GM12865 (cell line): ENCODE measurements around the gene RPN2.
"Not testable (repeated sequence)": the region's sequence is repeated elsewhere in the genome, so short reads cannot be mapped to it uniquely, and the experiment has no call there.

ENCODE experiments used
- DNase-seq: peaks from one replicate; pipeline ENCODE4 v3.0.0; 2010; ENCODE audit warnings: low read depth
- H3K4me3 ChIP-seq: 2 replicates; pipeline ENCODE4 v1.5.1; 2011; ENCODE audit warnings: mild to moderate bottlenecking, low read depth, low read length, control low read depth
- TF ChIP-seq, protein P1 (sequence below): IDR thresholded peaks from 2 replicates; pipeline ENCODE4 v1.5.1; 2011; ENCODE audit warnings: low read length, control low read depth, low read depth, inconsistent platforms; ENCODE audit not compliant: insufficient read depth; ENCODE audit errors: missing control alignments

RPN2 gene

DNA sequence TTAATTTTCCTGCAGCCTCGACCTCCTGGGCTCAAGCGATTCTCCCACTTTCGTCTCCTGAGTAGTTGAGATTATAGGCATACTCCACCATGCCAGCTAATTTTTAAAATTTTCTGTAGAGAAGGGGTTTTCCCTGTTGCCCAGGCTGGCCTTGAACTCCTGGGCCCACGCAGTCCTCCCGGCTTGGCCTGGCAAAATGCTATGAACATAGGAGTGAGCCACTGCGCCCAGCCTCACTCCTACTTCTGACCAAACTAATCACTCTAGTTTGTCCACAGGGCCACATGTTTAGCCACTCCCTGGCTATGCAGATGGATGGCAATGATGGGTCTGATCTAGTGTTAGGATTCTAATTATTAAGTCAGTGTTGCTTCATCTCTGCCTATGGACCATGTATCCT, 31.9 kb upstream of the RPN2 start:
- no peak for DNase-seq
- H3K4me3 ChIP-seq: no peak overlapping the region
- TF ChIP-seq, protein P1, sequence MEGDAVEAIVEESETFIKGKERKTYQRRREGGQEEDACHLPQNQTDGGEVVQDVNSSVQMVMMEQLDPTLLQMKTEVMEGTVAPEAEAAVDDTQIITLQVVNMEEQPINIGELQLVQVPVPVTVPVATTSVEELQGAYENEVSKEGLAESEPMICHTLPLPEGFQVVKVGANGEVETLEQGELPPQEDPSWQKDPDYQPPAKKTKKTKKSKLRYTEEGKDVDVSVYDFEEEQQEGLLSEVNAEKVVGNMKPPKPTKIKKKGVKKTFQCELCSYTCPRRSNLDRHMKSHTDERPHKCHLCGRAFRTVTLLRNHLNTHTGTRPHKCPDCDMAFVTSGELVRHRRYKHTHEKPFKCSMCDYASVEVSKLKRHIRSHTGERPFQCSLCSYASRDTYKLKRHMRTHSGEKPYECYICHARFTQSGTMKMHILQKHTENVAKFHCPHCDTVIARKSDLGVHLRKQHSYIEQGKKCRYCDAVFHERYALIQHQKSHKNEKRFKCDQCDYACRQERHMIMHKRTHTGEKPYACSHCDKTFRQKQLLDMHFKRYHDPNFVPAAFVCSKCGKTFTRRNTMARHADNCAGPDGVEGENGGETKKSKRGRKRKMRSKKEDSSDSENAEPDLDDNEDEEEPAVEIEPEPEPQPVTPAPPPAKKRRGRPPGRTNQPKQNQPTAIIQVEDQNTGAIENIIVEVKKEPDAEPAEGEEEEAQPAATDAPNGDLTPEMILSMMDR: no peak

- H3K4me3 ChIP-seq, DNase-seq: not testable (repeated sequence)
These were observed 28.3 kb upstream of the RPN2 start for GRCh38 chr20:37150864-37151263.

GRCh38 chr20:37151529-37151928, 27.6 kb upstream of the RPN2 start:
- no peak for DNase-seq
- H3K4me3 ChIP-seq: no peak overlapping the region
- TF ChIP-seq, protein P1: no peak

GRCh38 chr20:37152284-37152683, 26.8 kb upstream of the RPN2 start:
- DNase-seq: no peak

DNA sequence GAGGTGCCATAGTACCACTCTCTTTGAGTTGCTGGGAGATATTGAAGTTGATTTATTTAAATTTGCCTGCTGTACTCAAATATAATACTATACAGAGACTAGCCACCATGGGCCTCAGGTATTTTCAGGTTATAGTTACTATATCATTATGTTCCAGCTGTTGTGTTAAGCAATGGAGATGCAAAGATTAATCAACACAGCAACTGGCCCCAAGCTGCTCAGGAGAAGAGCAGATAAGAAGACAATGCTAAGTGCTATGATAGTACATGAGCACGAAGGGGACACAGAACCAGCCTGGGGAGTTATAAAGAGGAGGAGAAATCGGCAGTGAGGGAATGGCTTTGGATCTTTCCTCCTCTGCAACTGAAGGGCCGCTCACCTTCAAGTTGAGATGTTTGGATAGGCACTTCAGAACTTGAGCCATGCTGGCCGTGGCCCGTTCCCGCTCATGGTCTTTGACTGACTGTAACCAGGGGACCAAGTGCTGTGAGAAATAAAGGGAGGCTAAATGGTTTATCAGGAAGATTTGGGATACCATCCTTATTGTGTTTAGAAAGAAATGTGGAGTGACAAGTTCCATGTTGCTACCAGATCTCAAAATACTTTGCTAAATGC, 24.3 kb upstream of the RPN2 start:
- no peak for DNase-seq
- H3K4me3 ChIP-seq: no peak overlapping the region
- TF ChIP-seq, protein P1: no peak

More at GRCh38 chr20:37152284-37152683, 26.8 kb upstream of the RPN2 start:
- no peak overlapping the region for H3K4me3 ChIP-seq
- TF ChIP-seq, protein P1: no peak

DNA sequence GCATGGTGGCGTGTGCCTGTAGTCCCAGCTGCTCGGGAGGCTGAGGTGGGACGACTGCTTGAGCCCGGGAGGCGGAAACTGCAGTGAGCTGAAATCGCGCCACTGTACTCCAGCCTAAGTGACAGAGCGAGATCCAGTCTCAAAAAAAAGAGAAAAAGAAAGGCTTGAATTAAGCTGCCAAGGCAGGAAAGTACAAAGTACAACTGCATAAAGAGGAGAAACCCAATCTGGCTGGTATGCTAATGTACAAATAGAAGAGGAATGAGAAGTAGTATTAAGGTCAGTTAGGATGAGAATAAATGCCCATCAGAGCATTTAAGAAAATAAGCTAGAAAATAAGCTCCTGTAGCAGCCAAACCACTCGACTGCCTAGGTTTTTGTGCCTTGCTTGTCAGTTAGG, 23.1 kb upstream of the RPN2 start:
- TF ChIP-seq, protein P1: no peak
- no peak for DNase-seq
- H3K4me3 ChIP-seq: no peak overlapping the region

DNA sequence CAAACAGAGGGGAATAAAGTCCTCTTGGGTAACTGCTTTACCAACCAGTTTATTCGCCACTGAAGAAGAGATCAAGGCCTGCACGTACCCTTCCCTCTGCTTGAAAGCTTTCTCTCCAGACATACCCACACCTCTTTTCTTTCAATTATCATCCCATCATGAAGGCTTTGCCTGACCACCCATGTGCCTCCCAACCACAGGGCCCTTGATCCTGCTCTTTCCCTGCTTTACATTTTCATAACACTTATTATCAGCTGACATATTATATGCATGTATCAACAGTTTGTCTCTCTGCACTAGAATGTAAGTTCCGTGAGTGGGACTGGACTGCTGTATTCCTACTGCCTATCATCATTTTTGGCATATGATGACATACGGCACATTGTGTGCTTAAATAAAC, 20.9 kb upstream of the RPN2 start:
- H3K4me3 ChIP-seq: no peak overlapping the region
- TF ChIP-seq, protein P1: no peak
- no peak for DNase-seq
